Heart right ventricle (tissue), 16 donors: ENCODE results near the gene CENPP. TPM values are rescaled to one million over a fixed set of nuclear protein-coding genes. Genes with fewer than 3 reads are reported as not detected.

ENCODE experiments used
- ATAC-seq, 8 donors: fragments of 200-7000 bp; cut with Tn5 transposase; one replicate each; pipeline ENCODE4 v1.9.1; 2020; ENCODE audit warnings: mild to moderate bottlenecking in 8 of 8, moderate library complexity in 8 of 8, moderate number of reproducible peaks in 1 of 8
- DNase-seq, 2 donors: peaks; one replicate each; pipeline ENCODE4 v3.0.0-alpha.2; 2020
- H3K27ac ChIP-seq, 10 donors: fragments of 200-600 bp; sonication (generic) in 2 of 10; one replicate each; pipeline versions ENCODE4 v1.5.0 to v1.8.0; 2020 to 2022; ENCODE audit warnings: mild to moderate bottlenecking in 3 of 10
- H3K27me3 ChIP-seq, 7 donors: fragments of 200-600 bp; one replicate each; pipeline ENCODE4 v1.8.0; 2021 to 2022; ENCODE audit warnings: mild to moderate bottlenecking in 2 of 7
- H3K36me3 ChIP-seq, 9 donors: fragments of 200-600 bp; sonication (generic) in 1 of 9; one replicate each; pipeline versions ENCODE4 v1.5.0 to v1.8.0; 2020 to 2022; ENCODE audit warnings: mild to moderate bottlenecking in 2 of 9
- H3K4me1 ChIP-seq, 9 donors: fragments of 200-600 bp; sonication (generic) in 1 of 9; one replicate each; pipeline versions ENCODE4 v1.5.0 to v1.8.0; 2020 to 2022; ENCODE audit warnings: mild to moderate bottlenecking in 4 of 9
- H3K4me3 ChIP-seq, 10 donors: fragments of 200-600 bp; sonication (generic) in 2 of 10; one replicate each; pipeline versions ENCODE4 v1.5.0 to v1.8.0; 2020 to 2022; ENCODE audit warnings: mild to moderate bottlenecking in 7 of 10, moderate library complexity in 2 of 10
- H3K9me3 ChIP-seq, 11 donors: fragments of 200-600 bp in 10 of 11; sonication (generic) in 2 of 11; one replicate each; pipeline versions ENCODE4 v1.5.0 to v1.8.0; 2013 to 2022; ENCODE audit warnings: mild to moderate bottlenecking in 2 of 11, control low read depth in 1 of 11, moderate library complexity in 1 of 11
- CTCF ChIP-seq, 9 donors: fragments of 200-600 bp; sonication (generic) in 2 of 9; IDR thresholded peaks; one replicate each; pipeline versions ENCODE4 v1.5.0 to v1.8.0; 2021 to 2022; ENCODE audit warnings: antibody characterized with exemption in 9 of 9, mild to moderate bottlenecking in 5 of 9, moderate library complexity in 1 of 9
- WGBS, 2 donors: extraction: QIAGEN DNeasy Blood & Tissue Kit; methylation state at CpG; one replicate each; pipeline ENCODE4 v1.1.7; 2013; ENCODE audit warnings: inconsistent platforms in 1 of 2; 5-methylcytosine and 5-hydroxymethylcytosine counted together
- intact Hi-C, 10 donors: fragments of 100-400 bp; cut with DNase I; formaldehyde crosslinking; loops; one replicate each; pipeline versions ENCODE4 v1.11.1 to v1.14.2; 2022
- polyA plus RNA-seq, 2 donors: library from polyadenylated mRNA; stranded (reverse); fragments of 200-250 nt; gene quantifications; one replicate each; pipeline ENCODE4 v1.2.3, GENCODE V29; 2013
- total RNA-seq, 10 donors: library from RNA; stranded (reverse); fragmentation: NEBNext Ultra II Directional in 3 of 10; extraction: Animal tissue kit (Norgen Biotek cat#: 25700) in 3 of 10; gene quantifications; one replicate each; pipeline versions ENCODE4 v1.2.1 to v1.2.4, GENCODE V29; 2021 to 2023
- donor health status: Arrhythmogenic right ventricular cardiomyopathy.
- donor health status: ischemic (EF 13 %, LVEDD 7.1; RV severe dilation, severe dysfunction).
- donor health status: healthy with polysubstance abuse.
- donor health status: DM: no; HTN: yes; CAD: no.
- donor health status: DM: no; HTN: no; CAD: no.
- donor health status: ischemic (EF 25% LVEDD 6.9; RV normal size, moderate dysfunction).
- donor health status: ischemic (EF 25% LVEDD 5.7; RV mildly dilated, moderate dysfunction).
- donor health status: healthy.
- donor health status: DM: yes; HTN: yes; CAD: no.
- donor health status: Ischemic cardiomyopathy.
- donor health status: ischemic (EF 35%, LVEDD 5.7; RV mildly dilated, moderate dysfunction).
- donor health status: nonischemic (EF 11% LVEDD 7.7; RV severe dilation, severe dysfunction).
- donor health status: DM: yes; HTN: yes; CAD: no.
- donor health status: PGD.
- donor health status: ischemic (EF 29% LVEDD 5.4; RV normal size, mild dysfunction).
- donor health status: nonischemic (EF 23%, LVEDD 6.1; RV moderate dilation, normal function).

Gene CENPP
- total and polyA plus RNA-seq, 12 donors: 1.3 to 5.2 (median 2.8) TPM

DNA sequence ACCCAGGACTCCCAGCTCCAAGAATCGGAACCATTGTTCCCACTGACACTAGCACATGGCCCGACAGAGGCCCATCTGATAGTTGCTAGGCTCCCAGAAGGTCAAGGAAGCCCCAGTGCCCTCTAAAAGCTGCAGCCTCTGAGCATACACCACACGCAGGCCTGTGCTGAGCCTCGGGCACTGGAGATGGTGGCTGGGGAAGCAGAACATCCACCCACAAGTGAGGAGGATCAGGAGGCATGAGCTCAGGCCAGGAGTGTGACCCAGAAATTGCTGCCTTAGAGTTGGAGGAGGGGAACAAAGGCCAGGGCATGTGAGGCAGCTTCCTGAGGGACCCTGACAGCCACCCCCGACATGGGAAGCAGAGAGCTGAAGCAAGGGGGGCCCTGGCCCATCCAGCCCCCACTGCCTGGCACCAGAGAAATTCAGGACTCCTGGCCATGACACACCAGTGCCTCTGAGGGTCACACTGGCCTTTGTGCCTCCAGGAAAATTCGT, 322.8 kb downstream of the CENPP start:
- WGBS, 2 donors: 64 to 74% methylated on average over 6 of the region's 6 CpGs
- Histone ChIP-seq H3K4me1 (peaks cover 0 to 16% (median 12%) of the 10 kb centered on the region in 9 donors), H3K36me3 (peaks cover 0 to 97% (median 52%) of the 10 kb centered on the region in 9 donors), H3K9me3 (peaks cover 0 to 20% (median 0%) of the 10 kb centered on the region in 11 donors), H3K27me3 (no peaks in the 10 kb centered on the region), H3K27ac (no peak overlapping the region), H3K4me3 (no peak overlapping the region)
- intact Hi-C loops: no loop called here
- ATAC-seq (no peak), DNase-seq (no peak)
- TF ChIP-seq CTCF (IDR thresholded peaks at IDR 0.05): no peak

DNA sequence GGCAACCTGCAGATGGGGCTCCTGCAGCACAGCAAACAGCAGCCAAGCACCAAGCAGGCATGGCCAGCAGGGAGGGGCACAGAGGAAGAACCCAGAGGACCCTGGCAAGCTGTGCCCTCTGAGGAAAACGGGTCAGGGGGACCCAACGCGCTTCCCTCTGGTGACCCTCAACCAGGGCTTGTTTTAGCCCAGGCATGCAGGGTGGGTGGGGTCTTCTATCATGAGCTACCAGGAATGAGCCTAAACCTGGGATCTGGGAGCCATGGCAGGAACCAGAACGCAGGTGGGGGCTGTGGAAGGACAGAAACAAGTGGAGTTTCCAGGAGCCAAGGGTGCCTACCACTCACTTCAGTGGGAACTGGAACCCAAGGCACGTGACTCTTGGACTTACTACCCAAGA, 323.3 kb downstream of the CENPP start:
- ATAC-seq (no peak), DNase-seq (no peak)

GRCh38 chr9:92650296-92650695, 324.5 kb downstream of the CENPP start:
- Histone ChIP-seq H3K4me3 (no peak overlapping the region), H3K9me3 (peaks cover 0 to 17% (median 0%) of the 10 kb centered on the region in 11 donors), H3K36me3 (peaks cover 0 to 96% (median 35%) of the 10 kb centered on the region in 9 donors), H3K4me1 (peaks cover 0 to 29% (median 16%) of the 10 kb centered on the region in 9 donors), H3K27ac (peak overlapping the region in 5 of 10 donors; percentile 24 to 56 (median 31)), H3K27me3 (no peaks in the 10 kb centered on the region)
- intact Hi-C loops: no loop called here
- ATAC-seq: peak in 2 of 8 donors; percentile 2 to 46
- no peak for DNase-seq
- no peak for TF ChIP-seq CTCF (IDR thresholded peaks at IDR 0.05)
- WGBS, 2 donors: 98 to 100% methylated on average over 6 of the region's 6 CpGs

More for the DNA sequence above, 323.3 kb downstream of the CENPP start:
- intact Hi-C loops: no loop called here
- 94 to 97% methylated on average over 5 of the region's 5 CpGs for WGBS, 2 donors
- TF ChIP-seq CTCF (IDR thresholded peaks at IDR 0.05): no peak
- H3K9me3 ChIP-seq: peaks cover 0 to 20% (median 0%) of the 10 kb centered on the region in 11 donors
- H3K36me3 ChIP-seq: peaks cover 0 to 97% (median 48%) of the 10 kb centered on the region in 9 donors
- no peaks in the 10 kb centered on the region for H3K27me3 ChIP-seq
- no peak overlapping the region for H3K27ac ChIP-seq
- H3K4me3 ChIP-seq: no peak overlapping the region
- peaks cover 0 to 18% (median 12%) of the 10 kb centered on the region in 9 donors for H3K4me1 ChIP-seq

- peak overlapping the region in 6 of 10 donors; percentile 2 to 56 (median 28) for H3K27ac ChIP-seq
- H3K36me3 ChIP-seq: peaks cover 0 to 96% (median 29%) of the 10 kb centered on the region in 9 donors
- WGBS, 2 donors: 39 to 41% methylated on average over 10 of the region's 10 CpGs
- intact Hi-C loops: no loop called here
- DNase-seq (peak; percentile 57), ATAC-seq (peak; percentile 78 to 91 (median 86))
- no peak for TF ChIP-seq CTCF (IDR thresholded peaks at IDR 0.05)
- H3K4me1 ChIP-seq: peaks cover 0 to 34% (median 16%) of the 10 kb centered on the region in 9 donors
- no peak overlapping the region for H3K4me3 ChIP-seq
- no peaks in the 10 kb centered on the region for H3K27me3 ChIP-seq
- peaks cover 0 to 9% (median 0%) of the 10 kb centered on the region in 11 donors for H3K9me3 ChIP-seq
These were observed 325.3 kb downstream of the CENPP start for GRCh38 chr9:92650839-92651621.
